C4-2B (cell line): ENCODE results near the gene OPN5.

Experiments
- H3K27ac ChIP-seq: fragments of 450-650 bp; 2 replicates; pipeline ENCODE4 v1.5.1; 2017
- ZFX ChIP-seq: fragments of 450-650 bp; IDR thresholded peaks from 2 replicates; pipeline ENCODE4 v1.6.1; 2017
- TF ChIP-seq, protein P1 (sequence below): fragments of 450-650 bp; conservative IDR thresholded peaks from 2 replicates; pipeline ENCODE4 v1.5.1; 2017; ENCODE audit warnings: mild to moderate bottlenecking

The OPN5 gene

DNA sequence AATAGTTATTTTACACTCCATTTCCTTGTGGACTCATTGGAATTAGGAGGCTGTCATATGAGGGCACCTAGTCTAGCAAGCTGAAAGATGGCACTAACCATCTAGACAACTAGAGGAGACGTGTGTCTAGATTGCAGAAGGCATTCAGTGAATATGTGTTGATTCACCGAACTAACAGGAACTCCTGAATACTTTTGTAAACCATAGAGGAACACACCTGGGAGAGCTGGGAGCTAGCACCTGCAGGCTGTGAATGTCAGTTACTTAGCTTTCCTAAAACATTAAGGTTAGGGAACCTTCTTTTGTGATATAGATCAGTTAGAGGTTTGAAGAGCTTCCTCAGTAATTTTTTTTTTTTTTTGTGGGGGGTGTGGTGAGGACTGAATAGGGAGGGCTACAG lies 7.7 kb downstream of the OPN5 start:
- H3K27ac ChIP-seq: no peak overlapping the region
- TF ChIP-seq, protein P1, sequence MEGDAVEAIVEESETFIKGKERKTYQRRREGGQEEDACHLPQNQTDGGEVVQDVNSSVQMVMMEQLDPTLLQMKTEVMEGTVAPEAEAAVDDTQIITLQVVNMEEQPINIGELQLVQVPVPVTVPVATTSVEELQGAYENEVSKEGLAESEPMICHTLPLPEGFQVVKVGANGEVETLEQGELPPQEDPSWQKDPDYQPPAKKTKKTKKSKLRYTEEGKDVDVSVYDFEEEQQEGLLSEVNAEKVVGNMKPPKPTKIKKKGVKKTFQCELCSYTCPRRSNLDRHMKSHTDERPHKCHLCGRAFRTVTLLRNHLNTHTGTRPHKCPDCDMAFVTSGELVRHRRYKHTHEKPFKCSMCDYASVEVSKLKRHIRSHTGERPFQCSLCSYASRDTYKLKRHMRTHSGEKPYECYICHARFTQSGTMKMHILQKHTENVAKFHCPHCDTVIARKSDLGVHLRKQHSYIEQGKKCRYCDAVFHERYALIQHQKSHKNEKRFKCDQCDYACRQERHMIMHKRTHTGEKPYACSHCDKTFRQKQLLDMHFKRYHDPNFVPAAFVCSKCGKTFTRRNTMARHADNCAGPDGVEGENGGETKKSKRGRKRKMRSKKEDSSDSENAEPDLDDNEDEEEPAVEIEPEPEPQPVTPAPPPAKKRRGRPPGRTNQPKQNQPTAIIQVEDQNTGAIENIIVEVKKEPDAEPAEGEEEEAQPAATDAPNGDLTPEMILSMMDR: no peak
- TF ChIP-seq ZFX: no peak

DNA sequence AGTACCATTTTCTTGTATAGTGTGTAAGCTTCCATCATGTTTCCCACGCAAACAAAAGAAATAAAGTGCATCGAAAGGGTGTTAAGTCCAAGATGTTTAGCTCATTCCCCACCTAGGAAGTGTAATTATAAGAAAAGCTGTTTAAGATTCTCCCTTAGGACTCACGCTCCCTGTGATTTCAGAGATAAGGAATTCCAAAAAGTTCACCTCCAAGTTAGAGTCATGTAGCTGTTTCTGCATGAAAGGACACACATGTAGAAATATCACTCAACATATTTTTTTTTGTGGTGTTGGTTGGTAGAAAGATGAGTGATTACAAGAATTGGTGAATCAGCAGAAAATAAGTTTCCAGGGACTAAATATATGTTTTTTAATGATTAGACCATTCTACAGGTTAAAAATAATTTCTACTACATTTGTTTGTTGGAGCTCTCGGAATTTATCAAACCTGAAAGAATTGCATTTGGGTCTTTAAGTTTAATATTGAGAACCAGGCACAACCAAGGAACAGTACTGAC lies 10.4 kb downstream of the OPN5 start:
- H3K27ac ChIP-seq: no peak overlapping the region
- TF ChIP-seq, protein P1: no peak
- no peak for TF ChIP-seq ZFX

DNA sequence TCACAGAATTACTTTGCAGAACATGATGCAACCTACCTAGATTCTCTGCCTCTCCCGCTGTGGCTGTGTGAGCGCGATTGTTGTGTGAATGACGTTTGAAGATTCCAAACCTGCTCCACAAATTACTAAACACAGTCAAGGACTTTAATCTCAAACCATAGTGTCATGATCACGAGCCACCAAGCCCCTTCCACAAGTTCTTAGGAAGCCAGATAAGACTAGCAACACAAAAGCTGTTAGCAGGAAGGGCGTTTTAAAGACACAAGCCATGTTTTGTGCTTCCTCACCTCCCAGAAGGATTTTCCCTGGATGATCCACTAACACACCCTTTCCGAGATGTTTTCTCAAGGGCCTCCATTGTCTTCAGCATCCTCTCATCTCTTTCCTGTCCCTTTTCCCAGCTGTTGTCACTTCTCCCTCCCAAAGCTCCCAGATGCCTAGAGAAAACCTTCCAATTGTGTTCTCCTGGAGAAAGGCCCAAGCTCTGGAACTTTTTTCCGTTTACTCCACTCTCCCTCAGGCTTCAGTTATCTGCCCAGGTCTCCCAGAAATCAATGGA lies 12.8 kb downstream of the OPN5 start:
- H3K27ac ChIP-seq: no peak overlapping the region
- TF ChIP-seq ZFX: no peak
- TF ChIP-seq, protein P1: no peak

DNA sequence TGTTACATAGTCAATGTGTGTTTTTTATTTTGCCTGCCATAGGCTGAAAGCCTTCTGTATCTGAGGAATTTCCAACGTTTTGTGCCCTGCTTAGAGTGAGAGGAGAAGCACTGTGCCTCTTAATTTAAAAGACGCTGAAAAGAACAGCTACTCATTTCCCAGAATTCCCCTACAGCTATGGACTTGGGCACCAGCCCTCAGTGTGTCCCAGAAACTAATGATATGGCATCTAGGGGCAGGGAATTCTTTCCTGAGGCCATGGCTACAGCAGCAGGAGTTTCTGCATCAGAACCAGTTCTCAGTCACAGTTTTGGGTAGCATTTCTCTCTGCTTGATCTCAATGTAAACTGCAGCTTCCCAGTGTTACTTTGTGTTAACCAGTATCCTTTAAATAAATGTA lies 20.2 kb downstream of the OPN5 start:
- TF ChIP-seq, protein P1: no peak
- no peak for TF ChIP-seq ZFX
- H3K27ac ChIP-seq: no peak overlapping the region

DNA sequence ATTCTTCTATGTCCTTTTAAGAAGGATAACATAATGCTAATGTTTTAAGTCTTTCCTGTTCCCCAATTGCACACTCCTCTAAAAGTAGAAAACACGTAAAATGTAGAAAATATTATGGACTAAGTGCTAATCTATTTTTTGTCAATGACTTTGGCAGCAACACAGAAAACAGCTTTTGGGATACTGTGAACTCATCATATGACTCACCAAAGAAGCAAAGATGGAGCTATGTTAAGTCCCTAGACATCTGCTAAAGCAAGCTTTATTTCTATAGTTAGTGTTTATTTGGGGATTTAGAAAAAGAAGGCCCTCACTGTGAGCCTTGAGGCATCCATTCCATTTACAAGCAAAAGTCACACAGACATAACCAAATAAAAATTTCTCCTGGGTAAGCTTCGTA lies 23.0 kb downstream of the OPN5 start:
- no peak overlapping the region for H3K27ac ChIP-seq
- TF ChIP-seq, protein P1: no peak
- no peak for TF ChIP-seq ZFX

DNA sequence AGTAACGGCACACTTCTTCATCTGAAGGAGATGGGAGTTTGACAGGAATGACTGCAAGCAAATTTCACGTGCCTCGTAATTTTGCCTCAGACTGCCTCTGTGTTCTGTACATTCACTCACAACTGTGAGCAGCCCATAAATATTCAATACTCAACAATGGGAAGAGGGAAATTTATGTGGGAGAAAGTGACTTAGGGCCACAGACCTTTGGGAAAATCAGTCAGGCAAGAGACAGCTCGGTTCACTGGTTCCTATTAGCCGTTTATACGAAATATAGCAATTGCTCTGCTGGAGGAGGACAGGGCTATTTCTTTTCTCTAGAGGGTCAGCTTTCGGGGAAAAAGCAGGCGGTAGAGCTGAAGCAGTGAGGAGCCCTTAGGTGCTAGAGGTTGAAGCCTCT lies 28.0 kb downstream of the OPN5 start:
- TF ChIP-seq, protein P1: no peak
- TF ChIP-seq ZFX: no peak
- no peak overlapping the region for H3K27ac ChIP-seq

DNA sequence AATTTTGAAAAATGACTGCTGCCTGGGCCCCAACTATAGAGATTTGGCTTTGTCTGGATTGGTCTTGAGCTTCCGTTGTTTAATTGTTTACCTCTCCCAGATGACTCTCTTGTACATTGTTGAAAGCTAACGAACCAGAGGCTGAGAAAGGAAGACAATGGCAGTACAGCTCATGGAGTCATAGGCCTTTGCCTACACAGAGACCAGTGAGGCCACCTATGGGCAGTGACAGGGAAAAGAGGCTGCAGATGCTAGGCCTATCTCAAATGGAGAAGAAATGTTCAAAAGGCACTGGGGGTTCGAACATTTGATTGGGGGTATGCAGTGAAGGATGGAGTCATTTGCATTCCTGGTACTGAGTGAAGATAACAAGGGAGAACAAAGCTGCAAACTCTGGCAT lies 29.1 kb downstream of the OPN5 start:
- no peak overlapping the region for H3K27ac ChIP-seq
- no peak for TF ChIP-seq ZFX
- TF ChIP-seq, protein P1: peak; percentile 17; the same call in 1 of the 2 replicates
